Measurements from ENCODE around the gene SLC2A2.

SLC2A2 gene

GRCh38 chr3:170966495-170966894 lies 60.0 kb downstream of the SLC2A2 start:
- H3K9me3 Mint-ChIP-seq = peaks cover 10% of the 10 kb centered on the region
- H3K4me3 Mint-ChIP-seq = no peak overlapping the region
- peaks cover 8% of the 10 kb centered on the region for H3K27me3 Mint-ChIP-seq (ENCODE audit: low read depth)
- no peak overlapping the region for H3K27ac Mint-ChIP-seq
- H3K4me1 Mint-ChIP-seq = no peaks in the 10 kb centered on the region
- TF ChIP-seq CTCF (IDR thresholded peaks at IDR 0.05; ENCODE audit: unreplicated experiment in 3 of 3) = no peak
- no peaks in the 10 kb centered on the region for H3K36me3 Mint-ChIP-seq (ENCODE audit: low read depth)

- Mint-ChIP-seq H3K27me3 (ENCODE audit: low read depth) (no peaks in the 10 kb centered on the region), H3K9me3 (no peaks in the 10 kb centered on the region), H3K4me3 (no peak overlapping the region), H3K4me1 (no peaks in the 10 kb centered on the region), H3K27ac (peak overlapping the region in 1 of 3 experiments; percentile 4), H3K36me3 (ENCODE audit: low read depth) (no peaks in the 10 kb centered on the region)
- TF ChIP-seq CTCF (IDR thresholded peaks at IDR 0.05; ENCODE audit: unreplicated experiment in 3 of 3) = no peak
Measured at GRCh38 chr3:170962411-170962810, 64.1 kb downstream of the SLC2A2 start.

GRCh38 chr3:170961616-170962400 lies 64.7 kb downstream of the SLC2A2 start:
- Mint-ChIP-seq H3K4me3 (no peak overlapping the region), H3K27ac (peak overlapping the region in 1 of 3 experiments; percentile 4), H3K36me3 (ENCODE audit: low read depth) (no peaks in the 10 kb centered on the region), H3K27me3 (ENCODE audit: low read depth) (no peaks in the 10 kb centered on the region), H3K4me1 (no peaks in the 10 kb centered on the region), H3K9me3 (no peaks in the 10 kb centered on the region)
- TF ChIP-seq CTCF (IDR thresholded peaks at IDR 0.05; ENCODE audit: unreplicated experiment in 3 of 3) = peak; percentile 72 to 90 (median 85)

GRCh38 chr3:170959457-170959856 lies 67.1 kb downstream of the SLC2A2 start:
- Mint-ChIP-seq H3K9me3 (no peaks in the 10 kb centered on the region), H3K4me1 (no peaks in the 10 kb centered on the region), H3K27ac (no peak overlapping the region), H3K27me3 (ENCODE audit: low read depth) (no peaks in the 10 kb centered on the region), H3K36me3 (ENCODE audit: low read depth) (no peaks in the 10 kb centered on the region), H3K4me3 (no peak overlapping the region)
- no peak for TF ChIP-seq CTCF (IDR thresholded peaks at IDR 0.05; ENCODE audit: unreplicated experiment in 3 of 3)

- H3K36me3 Mint-ChIP-seq (ENCODE audit: low read depth) = no peaks in the 10 kb centered on the region
- TF ChIP-seq CTCF (IDR thresholded peaks at IDR 0.05; ENCODE audit: unreplicated experiment in 3 of 3) = no peak
- H3K9me3 Mint-ChIP-seq = no peaks in the 10 kb centered on the region
- H3K27ac Mint-ChIP-seq = no peak overlapping the region
- no peaks in the 10 kb centered on the region for H3K4me1 Mint-ChIP-seq
- no peaks in the 10 kb centered on the region for H3K27me3 Mint-ChIP-seq (ENCODE audit: low read depth)
- H3K4me3 Mint-ChIP-seq = no peak overlapping the region
Measured at GRCh38 chr3:170956647-170957046, 69.9 kb downstream of the SLC2A2 start.

GRCh38 chr3:170953736-170954135 lies 72.8 kb downstream of the SLC2A2 start:
- Mint-ChIP-seq H3K27me3 (ENCODE audit: low read depth) (no peaks in the 10 kb centered on the region), H3K9me3 (no peaks in the 10 kb centered on the region), H3K4me3 (no peak overlapping the region), H3K27ac (no peak overlapping the region), H3K4me1 (no peaks in the 10 kb centered on the region), H3K36me3 (ENCODE audit: low read depth) (no peaks in the 10 kb centered on the region)
- no peak for TF ChIP-seq CTCF (IDR thresholded peaks at IDR 0.05; ENCODE audit: unreplicated experiment in 3 of 3)

All from nephron (organoid).